HG02981 (cell line): Measurements from ENCODE around the gene OR11H6.
"Not testable (repeated sequence)": the region's sequence is repeated elsewhere in the genome, so short reads cannot be mapped to it uniquely, and the experiment has no call there.

Source experiments
- ATAC-seq: cut with Tn5 transposase; IDR thresholded peaks from one replicate; pipeline ENCODE4 v1.9.1; 2021; ENCODE audit warnings: mild to moderate bottlenecking, moderate library complexity; ENCODE audit not compliant: unreplicated experiment

Gene OR11H6

GRCh38 chr14:20223410-20223809 lies at the start of gene OR11H6:
Gene OR11H6 (plus strand): TSS chr14:20223710. CDS start chr14:20223710, 0 bp downstream.
- ATAC-seq: no peak

GRCh38 chr14:20174205-20174604 lies 49.3 kb upstream of the OR11H6 start:
- not testable (repeated sequence) for ATAC-seq

GRCh38 chr14:20176330-20176729 lies 47.2 kb upstream of the OR11H6 start:
- ATAC-seq: no peak

GRCh38 chr14:20177433-20177974 lies 46.0 kb upstream of the OR11H6 start:
- ATAC-seq: no peak

- no peak for ATAC-seq
Measured at GRCh38 chr14:20179218-20179617, 44.3 kb upstream of the OR11H6 start.

- no peak for ATAC-seq
Measured at GRCh38 chr14:20179880-20180279, 43.6 kb upstream of the OR11H6 start.

GRCh38 chr14:20180486-20180885 lies 43.0 kb upstream of the OR11H6 start:
- no peak for ATAC-seq

GRCh38 chr14:20184181-20184580 lies 39.3 kb upstream of the OR11H6 start:
- ATAC-seq: no peak

GRCh38 chr14:20190596-20190995 lies 32.9 kb upstream of the OR11H6 start, which contains the start of gene OR11G2:
Gene OR11G2 (plus strand): TSS chr14:20190896. CDS start chr14:20197438, 6,542 bp downstream.
- no peak for ATAC-seq

- no peak for ATAC-seq
Measured at GRCh38 chr14:20191396-20191795, 32.1 kb upstream of the OR11H6 start.

GRCh38 chr14:20194101-20194500 lies 29.4 kb upstream of the OR11H6 start:
- ATAC-seq: no peak

- not testable (repeated sequence) for ATAC-seq
Measured at GRCh38 chr14:20195170-20195569, 28.3 kb upstream of the OR11H6 start.

- ATAC-seq: no peak
Measured at GRCh38 chr14:20195911-20196310, 27.6 kb upstream of the OR11H6 start.

GRCh38 chr14:20197459-20197858 lies 26.1 kb upstream of the OR11H6 start:
- ATAC-seq: no peak

GRCh38 chr14:20198991-20199390 lies 24.5 kb upstream of the OR11H6 start:
- no peak for ATAC-seq

- ATAC-seq: no peak
Measured at GRCh38 chr14:20204721-20205120, 18.8 kb upstream of the OR11H6 start.

- ATAC-seq: no peak
Measured at GRCh38 chr14:20209595-20209994, 13.9 kb upstream of the OR11H6 start.

GRCh38 chr14:20212406-20212805 lies 11.1 kb upstream of the OR11H6 start:
- not testable (repeated sequence) for ATAC-seq

- ATAC-seq: no peak
Measured at GRCh38 chr14:20215196-20215595, 8.3 kb upstream of the OR11H6 start.

- no peak for ATAC-seq
Measured at GRCh38 chr14:20219033-20219432, 4.5 kb upstream of the OR11H6 start.

- ATAC-seq: no peak
Measured at GRCh38 chr14:20228681-20229080, 5.2 kb downstream of the OR11H6 start, which contains the start of gene OR11H7. Gene OR11H7 (plus strand): TSS chr14:20228981.

GRCh38 chr14:20235415-20235814 lies 11.9 kb downstream of the OR11H6 start:
- ATAC-seq: not testable (repeated sequence)

GRCh38 chr14:20247646-20248246 lies 24.2 kb downstream of the OR11H6 start:
- ATAC-seq: no peak
